ENCODE results near the gene PCLO.
"Not testable (repeated sequence)": the region's sequence is repeated elsewhere in the genome, so short reads cannot be mapped to it uniquely, and the experiment has no call there.

DNA sequence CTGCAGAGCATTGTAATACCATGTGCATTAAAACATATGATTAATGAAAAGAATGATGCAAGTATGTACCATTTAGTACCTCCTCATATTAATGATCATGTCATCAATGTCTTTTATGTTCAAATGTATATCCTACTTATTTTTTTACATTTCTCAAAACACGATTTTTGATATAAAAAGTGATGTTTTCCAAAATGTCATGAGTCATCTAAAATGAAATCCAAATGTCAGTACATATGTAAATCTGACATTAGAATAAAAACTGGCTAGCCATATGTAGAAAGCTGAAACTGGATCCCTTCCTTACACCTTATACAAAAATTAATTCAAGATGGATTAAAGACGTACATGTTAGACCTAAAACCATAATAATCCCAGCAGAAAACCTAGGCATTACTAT, 261.6 kb downstream of the PCLO start:
- TF ChIP-seq TAF1 (IDR thresholded peaks at IDR 0.05; ENCODE audit: borderline replicate concordance, low read depth, low read length); POLR2A (IDR thresholded peaks at IDR 0.05; ENCODE audit: low read depth, low read length); POLR2AphosphoS5 (IDR thresholded peaks at IDR 0.05; ENCODE audit: low read depth, low read length): not testable (repeated sequence)
